HCT116 (cell line): ENCODE data around the gene CA7. TPM values are rescaled to one million over a fixed set of nuclear protein-coding genes. Genes with fewer than 3 reads are reported as not detected.
A peak's percentile ranks its signal among the peaks of the same experiment; 100 is the strongest.

Source experiments
- ATAC-seq: fragments of 200-7000 bp; cut with Tn5 transposase; 2 replicates; pipeline ENCODE4 v1.9.1; 2020; ENCODE audit warnings: mild to moderate bottlenecking, moderate library complexity
- BruUV-seq: library from RNA; stranded (reverse); fragments of 400-500 nt; replicated peaks from 2 replicates; lab custom pipeline; 2021; lab: Mats Ljungman, UMichigan
- CTCF ChIA-PET: fragments of 300-600 bp; sonication (Branson Sonifier 250); formaldehyde crosslinking; loops from one replicate; lab custom pipeline; 2021; ENCODE audit warnings: antibody characterized with exemption; lab: Charles Lee
- POLR2A ChIA-PET: fragments of 300-600, 350-600 bp; sonication (Branson Sonifier 250); formaldehyde crosslinking; loops from one replicate; lab custom pipeline; 2021; ENCODE audit warnings: antibody characterized with exemption; lab: Charles Lee
- RAD21 ChIA-PET, 2 experiments: fragments of 300-600 bp; sonication (Branson Sonifier 250); formaldehyde crosslinking; loops; one replicate each; lab custom pipeline; 2023; ENCODE audit warnings: low total read pairs in 2 of 2; ENCODE audit not compliant: uncharacterized antibody in 2 of 2, unreplicated experiment in 2 of 2, low non-redundant PET in 1 of 2; lab: Charles Lee
- DNase-seq: peaks from one replicate; pipeline ENCODE4 v3.0.0-alpha.2; 2010; ENCODE audit warnings: low read depth, low spot score
- H2AFZ ChIP-seq: fragments of 200-600 bp; shearing (Covaris generic), sonication (generic); 2 replicates; pipeline ENCODE4 v1.6.1; 2017; ENCODE audit warnings: low read depth, mixed run types, mixed read lengths, antibody characterized with exemption, low read length; ENCODE audit not compliant: poor library complexity, severe bottlenecking
- H3K27ac ChIP-seq: 2 replicates; pipeline ENCODE4 v1.5.1; 2012; ENCODE audit warnings: low read depth, low read length
- H3K27me3 ChIP-seq: fragments of 200-600 bp; sonication (generic); 2 replicates; pipeline ENCODE4 v1.6.1; 2016; ENCODE audit warnings: mixed run types, low read length, mixed read lengths; ENCODE audit not compliant: insufficient read depth
- H3K36me3 ChIP-seq, 2 experiments: fragments of 200-500 bp in 1 of 2; fragments of 200-600 bp in 1 of 2; sonication (Bioruptor generic) in 1 of 2; sonication (generic) in 1 of 2; 2 replicates each; pipeline versions ENCODE4 v1.5.1 to v1.6.1; 2014 to 2016; ENCODE audit warnings: low read length in 2 of 2, inconsistent platforms in 1 of 2, mixed read lengths in 1 of 2, mixed run types in 1 of 2; ENCODE audit not compliant: insufficient read depth in 2 of 2, control insufficient read depth in 1 of 2
- H3K4me1 ChIP-seq, 2 experiments: fragments of 200-600 bp in 1 of 2; sonication (generic) in 1 of 2; 2 replicates each; pipeline versions ENCODE4 v1.5.1 to v1.6.1; 2012 to 2017; ENCODE audit warnings: low read length in 2 of 2, inconsistent platforms in 1 of 2, mild to moderate bottlenecking in 1 of 2, mixed read lengths in 1 of 2, mixed run types in 1 of 2, moderate library complexity in 1 of 2; ENCODE audit not compliant: insufficient read depth in 2 of 2, control insufficient read depth in 1 of 2
- H3K4me2 ChIP-seq: fragments of 200-600 bp; sonication (generic); 2 replicates; pipeline ENCODE4 v1.6.1; 2017; ENCODE audit warnings: mixed run types, low read length, mixed read lengths
- H3K4me3 ChIP-seq, 2 experiments: fragments of 200-600 bp in 1 of 2; sonication (generic) in 1 of 2; replicated peaks in 1 of 2; 2 replicates each; pipeline ENCODE4 v1.5.1; 2011 to 2016; ENCODE audit warnings: low read length in 2 of 2, control low read depth in 1 of 2, low read depth in 1 of 2, mild to moderate bottlenecking in 1 of 2, mixed read lengths in 1 of 2, mixed run types in 1 of 2
- H3K79me2 ChIP-seq: fragments of 200-600 bp; sonication (generic); 2 replicates; pipeline ENCODE4 v1.6.1; 2017; ENCODE audit warnings: mild to moderate bottlenecking, mixed run types, low read length, moderate library complexity, mixed read lengths; ENCODE audit not compliant: insufficient read depth
- H3K9ac ChIP-seq: fragments of 200-600 bp; sonication (generic); 2 replicates; pipeline ENCODE4 v1.6.1; 2016; ENCODE audit warnings: low read length, mixed read lengths
- H3K9me2 ChIP-seq: fragments of 200-600 bp; sonication (generic), shearing (Covaris generic); 2 replicates; pipeline ENCODE4 v1.6.1; 2017; ENCODE audit warnings: mixed run types, mild to moderate bottlenecking, moderate library complexity; ENCODE audit not compliant: insufficient read depth
- H3K9me3 ChIP-seq, 2 experiments: fragments of 200-500 bp in 1 of 2; fragments of 200-600 bp in 1 of 2; sonication (Bioruptor generic) in 1 of 2; sonication (generic) in 1 of 2; 2 replicates each; pipeline ENCODE4 v1.6.1; 2014 to 2017; ENCODE audit warnings: low read length in 2 of 2, mixed read lengths in 2 of 2, inconsistent platforms in 1 of 2, low read depth in 1 of 2, mild to moderate bottlenecking in 1 of 2, mixed run types in 1 of 2, moderate library complexity in 1 of 2; ENCODE audit not compliant: control insufficient read depth in 1 of 2, insufficient read depth in 1 of 2
- H4K20me1 ChIP-seq: fragments of 200-600 bp; sonication (generic), shearing (Covaris generic); 2 replicates; pipeline ENCODE4 v1.6.1; 2017; ENCODE audit warnings: mixed run types, mild to moderate bottlenecking, moderate library complexity; ENCODE audit not compliant: insufficient read depth
- CBX3 ChIP-seq: IDR thresholded peaks from 2 replicates; pipeline ENCODE4 v1.6.1; 2012; ENCODE audit warnings: low read depth
- CEBPB ChIP-seq: IDR thresholded peaks from 2 replicates; pipeline ENCODE4 v1.6.1; 2012; ENCODE audit warnings: low read depth
- EGR1 ChIP-seq: IDR thresholded peaks from 2 replicates; pipeline ENCODE4 v1.6.1; 2012; ENCODE audit warnings: low read depth
- EZH2 ChIP-seq: fragments of 200-600 bp; sonication (generic); IDR thresholded peaks from 2 replicates; pipeline ENCODE4 v1.6.1; 2017; ENCODE audit warnings: antibody characterized with exemption, mixed run types
- FOSL1 ChIP-seq: IDR thresholded peaks from 2 replicates; pipeline ENCODE4 v1.6.1; 2012; ENCODE audit warnings: low read depth
- JUND ChIP-seq: IDR thresholded peaks from 2 replicates; pipeline ENCODE4 v1.6.1; 2012
- POLR2A ChIP-seq: IDR thresholded peaks from 2 replicates; pipeline ENCODE4 v1.7.0; 2011; ENCODE audit warnings: borderline replicate concordance; ENCODE audit not compliant: insufficient read depth, insufficient read length; ENCODE audit errors: extremely low read depth
- POLR2AphosphoS5 ChIP-seq: IDR thresholded peaks from 2 replicates; pipeline ENCODE4 v1.6.1; 2011; ENCODE audit warnings: mild to moderate bottlenecking, low read depth, low read length, moderate library complexity
- RAD21 ChIP-seq: IDR thresholded peaks from 2 replicates; pipeline ENCODE4 v1.6.1; 2012; ENCODE audit warnings: low read depth, mild to moderate bottlenecking
- SIN3A ChIP-seq: IDR thresholded peaks from 2 replicates; pipeline ENCODE4 v1.6.1; 2012; ENCODE audit warnings: low read depth
- SP1 ChIP-seq: IDR thresholded peaks from 2 replicates; pipeline ENCODE4 v1.6.1; 2012; ENCODE audit warnings: low read depth
- SRF ChIP-seq: IDR thresholded peaks from 2 replicates; pipeline ENCODE4 v1.6.1; 2012; ENCODE audit warnings: low read depth
- YY1 ChIP-seq: IDR thresholded peaks from 2 replicates; pipeline ENCODE4 v1.6.1; 2011; ENCODE audit warnings: low read length, low read depth, moderate library complexity, mild to moderate bottlenecking; ENCODE audit not compliant: insufficient replicate concordance; ENCODE audit errors: extremely low read depth
- intact Hi-C: fragments of 100-400 bp; cut with micrococcal nuclease; formaldehyde crosslinking; loops from 2 replicates; pipeline ENCODE4 v1.10.0; 2022
- total RNA-seq: library from RNA; stranded (reverse); gene quantifications from one replicate; pipeline ENCODE4 v1.2.1, GENCODE V29; 2021; ENCODE audit not compliant: unreplicated experiment
- TF ChIP-seq, protein P1 (sequence below), 3 experiments: fragments of 200-600 bp in 1 of 3; sonication (generic) in 1 of 3; IDR thresholded peaks in 2 of 3; conservative IDR thresholded peaks in 1 of 3; 2 replicates each; pipeline ENCODE4 v1.5.1; 2012 to 2017; ENCODE audit warnings: low read depth in 2 of 3, low read length in 2 of 3, antibody characterized with exemption in 1 of 3, borderline replicate concordance in 1 of 3, control low read depth in 1 of 3, mild to moderate bottlenecking in 1 of 3, mixed read lengths in 1 of 3, mixed run types in 1 of 3, moderate library complexity in 1 of 3; ENCODE audit not compliant: insufficient read depth in 1 of 3
- TF ChIP-seq, protein P2 (sequence below): IDR thresholded peaks from 2 replicates; pipeline ENCODE4 v1.6.1; 2012
- TF ChIP-seq, protein P3 (sequence below): IDR thresholded peaks from 2 replicates; pipeline ENCODE4 v1.6.1; 2011; ENCODE audit warnings: mild to moderate bottlenecking, low read length, moderate library complexity; ENCODE audit not compliant: insufficient replicate concordance; ENCODE audit errors: extremely low read depth

Gene CA7
- total RNA-seq, 1 experiment from 2014 or later, result not detected

DNA sequence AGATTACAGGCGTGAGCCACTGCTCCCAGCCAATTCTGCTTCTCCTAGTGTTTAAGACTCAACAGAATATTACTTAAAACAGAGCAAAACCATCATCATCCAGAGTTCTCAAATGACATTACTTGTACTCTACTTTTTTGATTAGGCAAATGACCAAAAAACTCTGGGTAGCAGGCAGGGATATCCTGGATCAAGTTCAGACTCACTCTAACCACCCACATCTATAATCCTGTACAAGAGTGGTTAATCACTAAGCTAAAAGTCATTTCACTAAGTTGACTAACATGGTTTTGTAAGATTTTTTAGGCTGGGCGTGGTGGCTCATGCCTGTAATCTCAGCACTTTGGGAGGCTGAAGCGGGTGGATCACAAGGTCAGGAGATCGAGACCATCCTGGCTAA, 20.2 kb upstream of the CA7 start (continued):
- TF ChIP-seq, protein P1, sequence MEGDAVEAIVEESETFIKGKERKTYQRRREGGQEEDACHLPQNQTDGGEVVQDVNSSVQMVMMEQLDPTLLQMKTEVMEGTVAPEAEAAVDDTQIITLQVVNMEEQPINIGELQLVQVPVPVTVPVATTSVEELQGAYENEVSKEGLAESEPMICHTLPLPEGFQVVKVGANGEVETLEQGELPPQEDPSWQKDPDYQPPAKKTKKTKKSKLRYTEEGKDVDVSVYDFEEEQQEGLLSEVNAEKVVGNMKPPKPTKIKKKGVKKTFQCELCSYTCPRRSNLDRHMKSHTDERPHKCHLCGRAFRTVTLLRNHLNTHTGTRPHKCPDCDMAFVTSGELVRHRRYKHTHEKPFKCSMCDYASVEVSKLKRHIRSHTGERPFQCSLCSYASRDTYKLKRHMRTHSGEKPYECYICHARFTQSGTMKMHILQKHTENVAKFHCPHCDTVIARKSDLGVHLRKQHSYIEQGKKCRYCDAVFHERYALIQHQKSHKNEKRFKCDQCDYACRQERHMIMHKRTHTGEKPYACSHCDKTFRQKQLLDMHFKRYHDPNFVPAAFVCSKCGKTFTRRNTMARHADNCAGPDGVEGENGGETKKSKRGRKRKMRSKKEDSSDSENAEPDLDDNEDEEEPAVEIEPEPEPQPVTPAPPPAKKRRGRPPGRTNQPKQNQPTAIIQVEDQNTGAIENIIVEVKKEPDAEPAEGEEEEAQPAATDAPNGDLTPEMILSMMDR (IDR thresholded peaks at IDR 0.05 in 2 of 3, conservative IDR thresholded peaks at IDR 0.05 in 1 of 3; ENCODE audit: borderline replicate concordance in 1 of 3, insufficient read depth in 1 of 3, low read depth in 2 of 3, low read length in 2 of 3), result no peak
- TF ChIP-seq SRF (no peak), RAD21 (no peak), EZH2 (no peak)
- TF ChIP-seq, all 23 proteins: peak for 0

DNA sequence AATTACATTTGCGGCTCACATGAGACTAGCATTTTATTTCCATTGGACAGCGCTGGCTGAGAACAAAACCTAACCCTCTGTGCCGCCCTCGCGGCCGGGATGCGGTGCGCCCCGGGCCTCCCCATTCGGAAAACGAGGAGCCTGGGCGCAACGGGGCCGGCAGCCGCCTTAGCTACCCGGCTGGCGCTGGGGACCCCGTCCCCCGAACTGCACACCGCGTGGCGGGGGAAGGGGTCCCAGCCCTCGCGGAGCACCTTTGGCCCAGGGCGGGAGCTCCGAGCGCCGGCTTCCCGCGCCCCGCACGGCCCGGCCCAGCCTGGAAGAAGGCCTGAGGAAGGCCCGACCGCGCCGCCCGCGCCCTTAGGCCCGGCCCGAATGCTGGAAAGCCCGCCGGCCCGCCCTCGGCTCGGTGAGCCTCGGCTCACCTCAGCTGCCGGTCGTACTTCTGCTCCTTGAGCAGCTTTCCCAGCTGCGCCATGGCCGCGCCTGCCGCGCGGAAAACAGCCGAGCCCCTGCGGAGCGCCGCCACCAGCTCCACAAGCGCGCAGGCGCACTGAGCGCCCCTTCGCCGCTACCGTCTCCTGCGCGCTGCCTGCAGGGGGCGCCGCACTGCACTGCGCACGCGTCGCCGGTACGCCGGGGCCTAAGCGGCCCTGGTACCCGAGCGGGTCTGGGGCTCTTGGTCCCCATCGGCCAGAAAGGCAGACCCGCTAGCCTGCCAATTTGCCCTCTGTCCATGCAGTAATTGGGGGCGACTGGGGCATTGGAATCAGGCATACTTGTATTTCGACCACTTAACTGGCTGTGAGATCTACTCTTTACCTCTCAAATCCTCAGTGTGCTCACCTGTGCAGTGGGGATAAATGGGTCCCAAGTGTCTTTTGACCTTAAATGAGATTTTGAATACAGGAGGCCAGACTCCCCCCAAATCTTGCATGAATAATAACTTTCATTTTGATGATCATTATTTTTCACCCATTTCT, 13.5 kb upstream of the CA7 start, which contains the start of gene NAE1:
TSS of gene NAE1 (minus strand) at position 555 of the 983 bp plus-strand sequence. CDS start at position 478, 77 bp downstream.
- intact Hi-C loops, result loop anchor here (2.0 kb wide), 1 partner anchor 36 kb away; no protein-coding TSS in a partner anchor
- Histone ChIP-seq H3K27ac (peak within 1 kb of the TSS; percentile 82), H2AFZ (peak within 1 kb of the TSS; percentile 90)
- TF ChIP-seq YY1 (peak; percentile 71), POLR2A (peak; percentile 52), EGR1 (no peak), SIN3A (peak; percentile 72; the same call in 1 of the 2 replicates), CEBPB (no peak), CBX3 (peak; percentile 64), POLR2AphosphoS5 (peak; percentile 87), EZH2 (no peak), FOSL1 (no peak), SRF (no peak), JUND (no peak), SP1 (no peak)
- TF ChIP-seq, protein P1 (IDR thresholded peaks at IDR 0.05 in 2 of 3, conservative IDR thresholded peaks at IDR 0.05 in 1 of 3; ENCODE audit: borderline replicate concordance in 1 of 3, insufficient read depth in 1 of 3, low read depth in 2 of 3, low read length in 2 of 3), result peak; percentile 73 to 92 (median 90)
- TF ChIP-seq, protein P2, sequence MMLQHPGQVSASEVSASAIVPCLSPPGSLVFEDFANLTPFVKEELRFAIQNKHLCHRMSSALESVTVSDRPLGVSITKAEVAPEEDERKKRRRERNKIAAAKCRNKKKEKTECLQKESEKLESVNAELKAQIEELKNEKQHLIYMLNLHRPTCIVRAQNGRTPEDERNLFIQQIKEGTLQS, result no peak
- TF ChIP-seq, protein P3, sequence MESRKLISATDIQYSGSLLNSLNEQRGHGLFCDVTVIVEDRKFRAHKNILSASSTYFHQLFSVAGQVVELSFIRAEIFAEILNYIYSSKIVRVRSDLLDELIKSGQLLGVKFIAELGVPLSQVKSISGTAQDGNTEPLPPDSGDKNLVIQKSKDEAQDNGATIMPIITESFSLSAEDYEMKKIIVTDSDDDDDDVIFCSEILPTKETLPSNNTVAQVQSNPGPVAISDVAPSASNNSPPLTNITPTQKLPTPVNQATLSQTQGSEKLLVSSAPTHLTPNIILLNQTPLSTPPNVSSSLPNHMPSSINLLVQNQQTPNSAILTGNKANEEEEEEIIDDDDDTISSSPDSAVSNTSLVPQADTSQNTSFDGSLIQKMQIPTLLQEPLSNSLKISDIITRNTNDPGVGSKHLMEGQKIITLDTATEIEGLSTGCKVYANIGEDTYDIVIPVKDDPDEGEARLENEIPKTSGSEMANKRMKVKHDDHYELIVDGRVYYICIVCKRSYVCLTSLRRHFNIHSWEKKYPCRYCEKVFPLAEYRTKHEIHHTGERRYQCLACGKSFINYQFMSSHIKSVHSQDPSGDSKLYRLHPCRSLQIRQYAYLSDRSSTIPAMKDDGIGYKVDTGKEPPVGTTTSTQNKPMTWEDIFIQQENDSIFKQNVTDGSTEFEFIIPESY, result no peak

More for the DNA sequence above, 13.5 kb upstream of the CA7 start, which contains the start of gene NAE1:
- Histone ChIP-seq H3K4me1 (peaks cover 7 to 13% of the 10 kb centered on the region in 2 experiments), H3K27me3 (no peaks in the 10 kb centered on the region), H4K20me1 (no peaks in the 10 kb centered on the region), H3K4me2 (peak within 1 kb of the TSS; percentile 70), H3K9me3 (no peaks in the 10 kb centered on the region), H3K9ac (peak within 1 kb of the TSS; percentile 96), H3K9me2 (no peaks in the 10 kb centered on the region), H3K79me2 (peaks cover 49% of the 10 kb centered on the region), H3K4me3 (peak within 1 kb of the TSS; percentile 79 to 90), H3K36me3 (peaks cover 7 to 13% of the 10 kb centered on the region in 2 experiments)
- no TSS peak for BruUV-seq
- RAD21 ChIA-PET, result interaction anchor here (0.6 to 1.9 kb wide), 4 partner anchors 30 to 42 kb away, joined by 3 to 15 read pairs (median 10); no protein-coding TSS in a partner anchor
- ATAC-seq (peak; percentile 95), DNase-seq (peak; percentile 76)
- POLR2A ChIA-PET, result interaction anchor here (0.7 to 1.0 kb wide), 3 partner anchors 17 to 42 kb away, joined by 3 to 5 read pairs (median 4); no protein-coding TSS in a partner anchor
- CTCF ChIA-PET, result interaction anchor here (0.6 to 2.2 kb wide), 43 partner anchors 8 to 309 kb away, joined by 3 to 32 read pairs (median 5); partner anchors contain the start of genes CA7, CKLF and PDP2
